Ovary (tissue), 3 donors: ENCODE measurements around the gene SMIM3.
"Not testable (repeated sequence)": the region's sequence is repeated elsewhere in the genome, so short reads cannot be mapped to it uniquely, and the experiment has no call there.

Experiments
- CTCF ChIP-seq, 3 donors: fragments of 450-650 bp in 2 of 3; fragments of 200-600 bp in 1 of 3; IDR thresholded peaks; one replicate each; pipeline versions ENCODE4 v1.5.1 to v1.8.0; 2016 to 2022; ENCODE audit warnings: antibody characterized with exemption in 3 of 3, mild to moderate bottlenecking in 1 of 3
- POLR2A ChIP-seq: fragments of 450-650 bp; IDR thresholded peaks from one replicate; pipeline ENCODE4 v1.6.1; 2017; ENCODE audit warnings: antibody characterized with exemption, mild to moderate bottlenecking, moderate library complexity
- donor health status: DM: no; HTN: no; CAD: no.

GRCh38 chr5:150846308-150846653, 67.7 kb downstream of the SMIM3 start, which contains the start of gene IRGM:
- not testable (repeated sequence) for TF ChIP-seq CTCF (IDR thresholded peaks at IDR 0.05); POLR2A
